NB4 (cell line): ENCODE data around the gene C5orf15.

Source experiments
- DNase-seq: peaks from one replicate; pipeline ENCODE4 v3.0.0; 2010; ENCODE audit warnings: low read depth
- H3K4me3 ChIP-seq: one replicate; pipeline ENCODE4 v1.5.1; 2011; ENCODE audit warnings: mild to moderate bottlenecking, low read depth, low read length, moderate library complexity
- CTCF ChIP-seq: IDR thresholded peaks from one replicate; pipeline ENCODE4 v1.5.1; 2012; ENCODE audit warnings: low read depth, low read length
- MYC ChIP-seq: IDR thresholded peaks from 2 replicates; pipeline ENCODE4 v1.6.1; 2011; ENCODE audit warnings: low read depth, low read length
- POLR2A ChIP-seq: IDR thresholded peaks from 2 replicates; pipeline ENCODE4 v1.6.1; 2011; ENCODE audit warnings: mild to moderate bottlenecking; ENCODE audit not compliant: insufficient read length; ENCODE audit errors: extremely low read depth
- TF ChIP-seq, protein P1 (sequence below): IDR thresholded peaks from 2 replicates; pipeline ENCODE4 v1.6.1; 2011; ENCODE audit warnings: low read depth, low read length

The C5orf15 gene

DNA sequence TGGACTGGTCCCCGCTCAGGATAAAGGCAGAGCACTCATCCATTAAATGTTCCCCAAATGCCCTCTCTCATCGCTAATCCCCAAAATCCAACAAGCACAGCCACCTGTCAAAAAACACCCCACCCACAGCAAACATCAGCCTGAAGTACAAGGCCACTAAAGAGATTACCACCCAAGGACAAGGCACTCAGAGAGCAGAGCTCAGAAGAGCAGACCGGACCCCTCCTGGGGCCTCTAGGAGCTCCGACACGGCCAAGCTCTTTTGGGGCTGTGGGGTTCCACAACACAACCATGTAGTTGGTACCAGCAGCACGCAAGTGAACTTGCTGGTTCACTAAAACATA is 26.5 kb upstream of the C5orf15 start:
- no peak overlapping the region for H3K4me3 ChIP-seq
- TF ChIP-seq, protein P1, sequence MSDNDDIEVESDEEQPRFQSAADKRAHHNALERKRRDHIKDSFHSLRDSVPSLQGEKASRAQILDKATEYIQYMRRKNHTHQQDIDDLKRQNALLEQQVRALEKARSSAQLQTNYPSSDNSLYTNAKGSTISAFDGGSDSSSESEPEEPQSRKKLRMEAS, result no peak
- TF ChIP-seq MYC, result no peak
- no peak for TF ChIP-seq POLR2A

DNA sequence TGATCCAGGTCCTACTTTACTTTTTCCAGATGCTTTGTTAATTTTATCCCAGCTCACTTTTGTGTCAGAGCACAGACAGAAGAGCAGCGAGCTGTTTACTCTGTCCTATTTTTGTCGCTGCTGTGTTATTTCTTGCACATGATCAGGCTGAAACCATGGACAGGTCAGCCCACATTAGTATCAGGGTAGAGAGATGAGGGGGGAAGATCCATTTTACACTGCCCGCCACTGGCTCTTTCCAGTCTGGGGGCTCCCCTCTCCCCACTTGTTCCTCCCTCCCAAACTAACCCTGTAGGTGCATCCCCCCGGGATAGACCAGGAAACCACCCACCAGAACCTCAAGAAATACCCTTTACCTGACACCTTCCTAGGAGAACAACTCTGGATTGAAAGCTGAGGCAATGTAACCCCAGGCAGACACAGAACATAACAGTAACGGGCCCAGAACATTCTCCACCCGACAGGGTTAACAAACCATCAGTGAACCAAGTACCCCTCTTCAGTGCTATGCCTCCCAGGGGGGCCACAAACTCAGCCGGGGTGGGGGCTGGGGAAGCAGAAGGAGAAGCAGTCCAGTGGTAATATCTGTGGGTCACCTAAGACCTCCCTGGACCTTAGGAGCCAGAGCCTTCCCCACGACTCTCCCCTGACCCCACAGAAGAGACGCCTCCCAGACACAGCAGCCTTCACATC is 26.0 kb upstream of the C5orf15 start:
- H3K4me3 ChIP-seq, result no peak overlapping the region
- TF ChIP-seq, protein P1, result no peak
- TF ChIP-seq MYC (no peak), CTCF (no peak), POLR2A (no peak)
- no peak for DNase-seq

More for the DNA sequence above, 26.5 kb upstream of the C5orf15 start:
- no peak for DNase-seq

DNA sequence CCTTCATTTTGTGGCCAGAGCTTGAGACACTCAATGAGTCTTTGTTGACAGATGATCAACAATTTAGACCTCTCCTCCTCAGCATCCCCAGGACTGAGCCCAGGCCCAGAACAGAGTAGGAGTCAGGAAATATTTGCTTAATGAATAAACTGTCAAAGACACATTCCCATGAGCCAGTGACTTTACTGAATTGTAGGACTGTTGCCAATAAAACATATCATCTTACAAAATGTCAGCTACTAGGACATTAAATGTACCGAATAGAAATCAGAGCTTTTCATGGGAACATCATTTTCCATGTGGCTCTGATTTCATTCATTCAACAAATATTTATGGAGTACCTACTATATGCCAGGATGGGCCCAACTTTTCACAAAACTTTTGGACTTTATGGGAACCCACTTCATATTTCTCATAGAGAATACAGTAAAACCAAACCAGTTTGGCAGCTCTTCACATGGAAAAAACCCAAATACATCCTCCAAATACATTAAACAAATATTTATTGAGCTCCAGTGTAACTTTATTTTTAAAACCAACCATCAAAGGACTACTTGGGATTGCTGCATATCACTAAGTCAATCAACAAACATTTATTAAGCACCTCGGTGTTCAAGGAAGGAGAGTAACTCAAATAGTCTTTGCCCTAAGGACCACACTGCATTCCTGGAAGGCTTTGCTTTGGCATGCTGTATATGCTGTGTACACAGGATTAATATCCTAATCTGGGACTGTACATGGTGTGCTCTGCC is 24.9 kb upstream of the C5orf15 start:
- H3K4me3 ChIP-seq, result no peak overlapping the region
- no peak for DNase-seq
- TF ChIP-seq MYC (no peak), POLR2A (no peak), CTCF (no peak)
- TF ChIP-seq, protein P1, result no peak

DNA sequence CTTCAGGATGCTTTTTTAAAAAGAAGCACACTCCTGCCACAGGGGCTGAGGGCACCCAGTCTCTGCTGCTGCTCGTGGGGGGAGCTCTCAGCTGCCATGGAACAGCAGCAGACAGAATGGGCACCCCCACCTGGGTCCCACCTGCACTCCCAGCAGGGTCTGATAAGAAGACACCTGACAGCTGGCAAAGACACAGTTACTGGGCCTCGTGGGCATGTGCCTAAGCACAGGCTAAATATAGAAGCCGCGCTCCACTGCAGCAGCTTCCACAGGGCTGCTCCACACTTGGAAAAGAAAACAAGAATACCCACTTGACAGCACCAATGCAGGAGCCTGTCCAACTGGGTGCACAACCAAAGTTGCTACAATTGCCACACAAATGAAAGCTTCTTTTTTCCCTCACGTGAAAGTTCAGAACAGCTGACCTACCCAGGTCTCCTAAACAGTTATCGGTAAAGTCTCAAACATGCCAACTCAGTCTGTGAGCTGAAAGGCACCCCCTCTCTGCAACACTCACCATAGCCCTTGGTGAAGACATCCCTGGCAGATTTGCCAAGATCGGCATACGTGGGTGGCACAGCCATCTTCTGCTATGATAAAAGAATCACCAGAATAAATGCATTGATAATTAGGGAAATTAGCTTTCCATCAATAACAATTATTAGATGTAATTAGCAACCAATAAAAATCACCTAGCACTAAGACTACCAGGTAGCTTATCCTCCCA is 24.2 kb upstream of the C5orf15 start:
- no peak overlapping the region for H3K4me3 ChIP-seq
- no peak for DNase-seq
- TF ChIP-seq CTCF (no peak), POLR2A (no peak), MYC (no peak)
- TF ChIP-seq, protein P1, result no peak

- no peak for DNase-seq
- TF ChIP-seq MYC (no peak), CTCF (no peak)
- TF ChIP-seq, protein P1, result no peak
- H3K4me3 ChIP-seq, result no peak overlapping the region
Observed at GRCh38 chr5:133991171-133991910, 22.9 kb upstream of the C5orf15 start.
